ENCODE measurements around the gene SPTBN1.

- TF ChIP-seq CTCF (IDR thresholded peaks at IDR 0.05) = no peak
- no peak for TF ChIP-seq POLR2A (IDR thresholded peaks at IDR 0.05)
Measured at GRCh38 chr2:54570925-54571694, 115.0 kb downstream of the SPTBN1 start.
